ENCODE measurements around the gene CABLES1. TPM values are rescaled to one million over a fixed set of nuclear protein-coding genes. Genes with fewer than 3 reads are reported as not detected.
"Not testable (repeated sequence)": the region's sequence is repeated elsewhere in the genome, so short reads cannot be mapped to it uniquely, and the experiment has no call there.

The CABLES1 gene
- total RNA-seq, 1 donor from 2014 or later, result 7.7 TPM

DNA sequence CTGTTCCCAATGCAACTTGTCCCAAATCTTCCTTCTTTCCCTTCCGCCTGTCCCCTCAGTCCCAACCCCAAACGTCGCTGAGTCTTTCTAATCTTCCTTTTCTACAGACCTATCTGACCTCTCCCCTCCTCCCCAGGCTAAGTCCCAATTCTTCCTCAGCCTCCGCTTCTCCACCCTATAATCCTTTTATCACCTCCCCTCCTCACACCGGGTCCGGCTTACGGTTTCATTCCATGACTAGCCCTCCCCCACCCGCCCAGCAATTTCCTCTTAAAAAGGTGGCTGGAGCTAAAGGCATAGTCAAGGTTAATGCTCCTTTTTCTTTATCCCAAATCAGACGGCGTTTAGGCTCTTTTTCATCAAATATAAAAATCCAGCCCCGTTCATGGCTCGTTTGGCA is 150.3 kb downstream of the CABLES1 start:
- not testable (repeated sequence) for DNase-seq (ENCODE audit: low read depth)

GRCh38 chr18:23291456-23292205 is 156.3 kb downstream of the CABLES1 start:
- DNase-seq (ENCODE audit: low read depth), result no peak

GRCh38 chr18:23300231-23300805 is 165.0 kb downstream of the CABLES1 start:
- peak; percentile 25 for DNase-seq (ENCODE audit: low read depth)

- no peak for DNase-seq (ENCODE audit: low read depth)
Observed at GRCh38 chr18:23301972-23302371, 166.7 kb downstream of the CABLES1 start.

GRCh38 chr18:23302511-23302850 is 167.2 kb downstream of the CABLES1 start:
- no peak for DNase-seq (ENCODE audit: low read depth)

GRCh38 chr18:23302851-23303527 is 167.7 kb downstream of the CABLES1 start:
- peak; percentile 91 for DNase-seq (ENCODE audit: low read depth)

- DNase-seq (ENCODE audit: low read depth), result no peak
Observed at GRCh38 chr18:23306822-23307221, 171.5 kb downstream of the CABLES1 start.

DNA sequence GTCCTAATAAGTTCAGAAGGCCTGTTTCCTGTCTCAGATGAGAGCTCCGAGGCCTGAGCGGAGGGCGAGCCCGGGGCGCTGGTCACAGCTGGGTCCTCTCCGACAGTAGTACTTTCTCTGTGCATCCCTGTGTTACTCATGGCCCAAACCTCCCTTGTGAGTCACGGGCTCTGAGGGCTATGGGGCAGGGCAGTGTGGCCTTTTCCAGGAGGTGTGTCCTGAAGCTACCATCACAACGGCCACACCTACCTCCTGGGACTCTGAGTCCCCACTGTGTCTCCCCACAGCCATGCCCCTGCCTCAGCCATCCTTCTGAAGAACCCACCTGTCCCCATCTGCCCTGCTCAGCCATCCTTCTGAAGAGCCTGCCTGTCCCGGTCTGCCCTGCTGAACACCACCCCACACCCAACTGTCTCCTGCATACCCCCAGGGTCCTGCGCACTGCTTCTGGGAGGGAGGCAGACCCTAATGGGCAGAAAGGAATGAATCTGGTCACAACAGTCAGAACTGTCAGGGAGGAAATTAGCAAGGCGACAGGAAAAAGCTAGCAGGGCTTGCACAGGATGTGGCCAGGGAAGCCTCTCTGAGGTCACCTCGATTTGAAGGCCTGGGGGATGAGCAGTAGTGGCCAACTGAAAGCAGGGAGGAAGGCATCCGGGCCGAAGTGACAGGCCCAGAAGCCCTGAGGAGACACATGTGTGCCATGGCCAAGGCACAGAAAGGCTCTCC is 172.4 kb downstream of the CABLES1 start:
- peak; percentile 47 for DNase-seq (ENCODE audit: low read depth)

Other genes with a start within 250 kb of the CABLES1 start
- 71.9 and 131 TPM in 2 replicates for gene RBBP8, start 202.2 kb upstream of the CABLES1 start, total RNA-seq

All from renal cortical epithelial cell (primary cell).